Measurements from ENCODE around the gene KLK1. TPM values are rescaled to one million over a fixed set of nuclear protein-coding genes. Genes with fewer than 3 reads are reported as not detected.

Gene KLK1
- total and polyA plus RNA-seq, 7 donors, result 44.6 to 398 (median 277) TPM; not detected in 4

- Histone ChIP-seq H3K27me3 (peaks cover 0 to 49% (median 9%) of the 10 kb centered on the region in 3 donors), H3K27ac (no peak overlapping the region)
- no peak for DNase-seq
Measured at GRCh38 chr19:50857366-50857765, 33.8 kb upstream of the KLK1 start.

GRCh38 chr19:50854636-50855410 lies 31.2 kb upstream of the KLK1 start, which contains the start of gene KLK3:
KLK3 (plus strand) TSS chr19:50854915; CDS start chr19:50854956, 41 bp downstream.
- Histone ChIP-seq H3K27ac (no peak within 1 kb of the TSS), H3K4me3 (no peak within 1 kb of the TSS), H3K36me3 (no peaks in the 10 kb centered on the region), H3K4me1 (no peaks in the 10 kb centered on the region), H3K9me3 (no peaks in the 10 kb centered on the region), H3K27me3 (peaks cover 0 to 62% (median 9%) of the 10 kb centered on the region in 3 donors)
- TF ChIP-seq POLR2A (IDR thresholded peaks at IDR 0.05) (no peak), EP300 (IDR thresholded peaks at IDR 0.05) (no peak), POLR2AphosphoS5 (IDR thresholded peaks at IDR 0.05) (no peak), CTCF (IDR thresholded peaks at IDR 0.05) (no peak)
- intact Hi-C loops (cut with DNase I), result no loop called here
- no peak for DNase-seq
- 70 to 78% methylated on average over 9 of the region's 9 CpGs for whole genome bisulfite sequencing, 2 donors

More at GRCh38 chr19:50857366-50857765, 33.8 kb upstream of the KLK1 start:
- peaks cover 0 to 3% (median 0%) of the 10 kb centered on the region in 4 donors for H3K9me3 ChIP-seq
- no peaks in the 10 kb centered on the region for H3K36me3 ChIP-seq
- H3K4me3 ChIP-seq, result no peak overlapping the region
- no peaks in the 10 kb centered on the region for H3K4me1 ChIP-seq
- intact Hi-C loops (cut with DNase I), result no loop called here
- TF ChIP-seq POLR2AphosphoS5 (IDR thresholded peaks at IDR 0.05) (no peak), POLR2A (IDR thresholded peaks at IDR 0.05) (no peak), CTCF (IDR thresholded peaks at IDR 0.05) (no peak), EP300 (IDR thresholded peaks at IDR 0.05) (no peak)
- 74 to 87% methylated on average over 6 of the region's 6 CpGs for WGBS, 2 donors

- Histone ChIP-seq H3K27ac (no peak overlapping the region), H3K4me1 (no peaks in the 10 kb centered on the region), H3K4me3 (no peak overlapping the region), H3K9me3 (no peaks in the 10 kb centered on the region), H3K27me3 (peaks cover 0 to 45% (median 0%) of the 10 kb centered on the region in 3 donors), H3K36me3 (no peaks in the 10 kb centered on the region)
- TF ChIP-seq CTCF (IDR thresholded peaks at IDR 0.05) (no peak), POLR2A (IDR thresholded peaks at IDR 0.05) (no peak), POLR2AphosphoS5 (IDR thresholded peaks at IDR 0.05) (no peak), EP300 (IDR thresholded peaks at IDR 0.05) (no peak)
- no peak for DNase-seq
- 24 to 60% methylated on average over 4 of the region's 4 CpGs for WGBS, 2 donors
- intact Hi-C loops (cut with DNase I), result no loop called here
Measured at GRCh38 chr19:50851620-50852019, 28.0 kb upstream of the KLK1 start.

- Histone ChIP-seq H3K9me3 (no peaks in the 10 kb centered on the region), H3K36me3 (no peaks in the 10 kb centered on the region), H3K27ac (no peak overlapping the region), H3K4me1 (no peaks in the 10 kb centered on the region), H3K4me3 (no peak overlapping the region), H3K27me3 (peaks cover 0 to 39% (median 0%) of the 10 kb centered on the region in 3 donors)
- TF ChIP-seq EP300 (IDR thresholded peaks at IDR 0.05), result no peak
- TF ChIP-seq POLR2AphosphoS5 (IDR thresholded peaks at IDR 0.05), result no peak
- TF ChIP-seq CTCF (IDR thresholded peaks at IDR 0.05), result no peak
- no peak for TF ChIP-seq POLR2A (IDR thresholded peaks at IDR 0.05)
- 62 to 71% methylated on average over 3 of the region's 3 CpGs for WGBS, 2 donors
- DNase-seq, result no peak
- intact Hi-C loops (cut with DNase I), result no loop called here
Measured at GRCh38 chr19:50850738-50851137, 27.2 kb upstream of the KLK1 start.
